ENCODE results near the gene TEDC2. TPM values are rescaled to one million over a fixed set of nuclear protein-coding genes. Genes with fewer than 3 reads are reported as not detected.

The TEDC2 gene
- total RNA-seq, 1 donor from 2014 or later, result 16.0 TPM

DNA sequence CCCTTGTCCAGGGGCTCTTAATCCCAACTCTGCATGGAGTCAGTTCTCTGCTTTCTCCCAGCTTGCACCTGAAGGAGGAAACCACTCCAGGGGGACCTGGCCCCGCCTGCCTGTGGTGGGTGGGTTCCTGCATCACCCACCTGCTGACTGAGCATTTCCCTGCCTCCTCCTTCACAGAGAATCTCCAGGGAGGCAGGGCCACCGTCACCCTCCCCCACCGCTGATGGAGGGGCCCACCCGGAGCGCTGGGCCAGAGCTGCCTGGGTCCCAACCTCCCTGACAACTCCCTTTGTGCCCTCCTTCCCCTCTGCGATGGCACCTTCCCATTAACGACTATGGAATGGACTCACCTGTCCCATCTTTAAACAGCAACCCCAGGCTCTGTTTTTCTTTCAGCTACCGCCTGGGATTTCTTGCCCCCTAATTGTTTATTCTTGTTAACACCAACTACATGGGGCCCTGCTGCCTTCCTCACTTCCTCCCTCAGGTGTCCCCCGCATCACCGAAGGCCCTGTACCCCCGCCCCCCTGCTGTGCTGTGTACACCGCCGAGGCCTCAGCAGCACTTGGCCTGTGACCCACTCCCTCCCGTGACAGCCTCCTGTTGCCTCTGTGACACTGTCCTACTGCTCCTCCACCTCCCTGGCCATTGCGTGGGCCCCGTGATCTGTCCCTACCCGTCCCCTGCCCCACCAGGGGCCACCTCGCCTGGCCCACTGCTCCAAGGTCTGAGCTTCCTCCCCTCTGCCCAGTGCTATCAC is 842 bp upstream of the TEDC2 start:
- Mint-ChIP-seq H3K4me1 (peaks cover 5% of the 10 kb centered on the region), H3K27me3 (ENCODE audit: low read depth) (no peaks in the 10 kb centered on the region), H3K36me3 (peaks cover 8% of the 10 kb centered on the region), H3K27ac (peak overlapping the region; percentile 80), H3K9me3 (no peaks in the 10 kb centered on the region), H3K4me3 (peak overlapping the region; percentile 87)
- no peak for DNase-seq (ENCODE audit: low spot score in 2 of 2, unreplicated experiment in 2 of 2)
- TF ChIP-seq, protein P1, sequence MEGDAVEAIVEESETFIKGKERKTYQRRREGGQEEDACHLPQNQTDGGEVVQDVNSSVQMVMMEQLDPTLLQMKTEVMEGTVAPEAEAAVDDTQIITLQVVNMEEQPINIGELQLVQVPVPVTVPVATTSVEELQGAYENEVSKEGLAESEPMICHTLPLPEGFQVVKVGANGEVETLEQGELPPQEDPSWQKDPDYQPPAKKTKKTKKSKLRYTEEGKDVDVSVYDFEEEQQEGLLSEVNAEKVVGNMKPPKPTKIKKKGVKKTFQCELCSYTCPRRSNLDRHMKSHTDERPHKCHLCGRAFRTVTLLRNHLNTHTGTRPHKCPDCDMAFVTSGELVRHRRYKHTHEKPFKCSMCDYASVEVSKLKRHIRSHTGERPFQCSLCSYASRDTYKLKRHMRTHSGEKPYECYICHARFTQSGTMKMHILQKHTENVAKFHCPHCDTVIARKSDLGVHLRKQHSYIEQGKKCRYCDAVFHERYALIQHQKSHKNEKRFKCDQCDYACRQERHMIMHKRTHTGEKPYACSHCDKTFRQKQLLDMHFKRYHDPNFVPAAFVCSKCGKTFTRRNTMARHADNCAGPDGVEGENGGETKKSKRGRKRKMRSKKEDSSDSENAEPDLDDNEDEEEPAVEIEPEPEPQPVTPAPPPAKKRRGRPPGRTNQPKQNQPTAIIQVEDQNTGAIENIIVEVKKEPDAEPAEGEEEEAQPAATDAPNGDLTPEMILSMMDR (IDR thresholded peaks at IDR 0.05; ENCODE audit: unreplicated experiment), result no peak

DNA sequence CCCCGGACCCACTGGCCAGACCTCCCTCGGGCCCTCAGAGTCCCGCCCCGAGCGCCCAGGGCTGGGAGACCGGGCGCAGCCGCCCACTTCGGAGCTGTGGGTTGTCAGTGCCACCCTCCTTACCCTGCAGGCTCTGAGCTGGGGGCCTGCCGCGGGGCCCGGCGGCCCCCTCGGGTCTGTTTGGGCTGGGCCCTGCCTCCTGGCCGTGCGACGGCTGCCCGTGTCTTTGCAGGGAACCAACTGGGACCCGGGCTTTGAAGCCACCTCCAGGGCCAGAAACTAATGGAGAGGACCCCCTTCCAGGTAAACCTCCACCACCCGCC is 443 bp downstream of the TEDC2 start:
- H3K4me3 Mint-ChIP-seq, result peak overlapping the region; percentile 87
- peaks cover 8% of the 10 kb centered on the region for H3K36me3 Mint-ChIP-seq
- DNase-seq (ENCODE audit: low spot score in 2 of 2, unreplicated experiment in 2 of 2), result no peak
- no peaks in the 10 kb centered on the region for H3K9me3 Mint-ChIP-seq
- H3K4me1 Mint-ChIP-seq, result peaks cover 5% of the 10 kb centered on the region
- H3K27ac Mint-ChIP-seq, result no peak overlapping the region
- H3K27me3 Mint-ChIP-seq (ENCODE audit: low read depth), result no peaks in the 10 kb centered on the region
- TF ChIP-seq, protein P1 (IDR thresholded peaks at IDR 0.05; ENCODE audit: unreplicated experiment), result no peak

DNA sequence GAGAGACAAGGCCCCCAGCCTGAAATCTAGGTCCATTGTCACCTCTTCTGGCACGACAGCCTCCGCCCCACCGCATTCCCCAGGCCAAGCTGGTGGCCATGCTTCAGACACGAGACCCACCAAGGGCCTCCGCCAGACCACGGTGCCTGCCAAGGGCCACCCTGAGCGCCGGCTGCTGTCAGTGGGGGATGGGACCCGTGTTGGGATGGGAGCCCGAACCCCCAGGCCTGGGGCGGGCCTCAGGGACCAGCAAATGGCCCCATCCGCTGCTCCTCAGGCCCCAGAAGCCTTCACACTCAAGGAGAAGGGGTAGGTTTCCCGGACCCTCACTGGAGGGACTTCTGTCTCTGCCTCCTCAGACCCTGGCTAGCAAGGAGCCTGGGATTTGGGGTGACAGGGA is 1.0 kb downstream of the TEDC2 start:
- no peak for DNase-seq (ENCODE audit: low spot score in 2 of 2, unreplicated experiment in 2 of 2)
- Mint-ChIP-seq H3K27me3 (ENCODE audit: low read depth) (no peaks in the 10 kb centered on the region), H3K36me3 (peaks cover 6% of the 10 kb centered on the region), H3K27ac (no peak overlapping the region), H3K4me1 (peaks cover 5% of the 10 kb centered on the region), H3K4me3 (peak overlapping the region; percentile 51), H3K9me3 (no peaks in the 10 kb centered on the region)
- TF ChIP-seq, protein P1 (IDR thresholded peaks at IDR 0.05; ENCODE audit: unreplicated experiment), result no peak

DNA sequence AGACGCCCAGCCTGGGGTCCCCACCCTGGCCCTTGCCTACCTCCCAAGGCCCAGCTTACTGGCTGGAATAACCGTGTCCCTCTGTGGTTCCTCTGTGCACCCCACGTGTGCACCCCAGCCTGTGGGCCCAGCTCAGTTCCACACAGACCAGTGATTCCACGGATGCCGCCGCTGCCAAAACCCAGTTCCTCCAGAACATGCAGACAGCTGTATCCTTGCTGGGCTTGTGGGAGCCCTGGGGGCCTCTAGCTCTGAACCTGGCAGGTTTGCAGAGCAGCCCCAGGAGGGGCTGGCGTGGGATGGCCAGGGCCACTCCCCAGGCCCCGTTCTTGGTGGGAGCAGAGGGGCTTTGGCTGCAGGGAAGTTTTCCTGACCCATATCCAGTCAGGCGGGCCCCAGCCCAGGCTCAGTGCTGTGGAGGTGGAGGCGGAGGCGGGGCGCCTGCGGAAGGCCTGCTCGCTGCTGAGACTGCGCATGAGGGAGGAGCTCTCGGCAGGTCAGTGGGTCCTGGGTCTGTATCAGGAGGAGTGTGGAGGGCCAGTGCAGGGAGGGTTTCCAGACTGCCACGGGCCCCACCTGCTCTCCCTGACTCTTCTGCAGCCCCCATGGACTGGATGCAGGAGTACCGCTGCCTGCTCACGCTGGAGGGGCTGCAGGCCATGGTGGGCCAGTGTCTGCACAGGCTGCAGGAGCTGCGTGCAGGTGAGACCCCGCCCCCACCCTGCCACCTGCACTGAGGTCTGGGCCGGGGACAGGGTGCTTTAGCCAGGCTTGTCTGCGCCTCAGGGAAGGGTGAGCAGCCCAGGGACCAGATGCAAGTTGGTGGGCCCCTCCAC is 2.3 kb downstream of the TEDC2 start:
- no peaks in the 10 kb centered on the region for H3K27me3 Mint-ChIP-seq (ENCODE audit: low read depth)
- H3K4me3 Mint-ChIP-seq, result no peak overlapping the region
- no peak for DNase-seq (ENCODE audit: low spot score in 2 of 2, unreplicated experiment in 2 of 2)
- H3K9me3 Mint-ChIP-seq, result no peaks in the 10 kb centered on the region
- peaks cover 2% of the 10 kb centered on the region for H3K36me3 Mint-ChIP-seq
- no peak overlapping the region for H3K27ac Mint-ChIP-seq
- H3K4me1 Mint-ChIP-seq, result peaks cover 5% of the 10 kb centered on the region
- TF ChIP-seq, protein P1 (IDR thresholded peaks at IDR 0.05; ENCODE audit: unreplicated experiment), result no peak

DNA sequence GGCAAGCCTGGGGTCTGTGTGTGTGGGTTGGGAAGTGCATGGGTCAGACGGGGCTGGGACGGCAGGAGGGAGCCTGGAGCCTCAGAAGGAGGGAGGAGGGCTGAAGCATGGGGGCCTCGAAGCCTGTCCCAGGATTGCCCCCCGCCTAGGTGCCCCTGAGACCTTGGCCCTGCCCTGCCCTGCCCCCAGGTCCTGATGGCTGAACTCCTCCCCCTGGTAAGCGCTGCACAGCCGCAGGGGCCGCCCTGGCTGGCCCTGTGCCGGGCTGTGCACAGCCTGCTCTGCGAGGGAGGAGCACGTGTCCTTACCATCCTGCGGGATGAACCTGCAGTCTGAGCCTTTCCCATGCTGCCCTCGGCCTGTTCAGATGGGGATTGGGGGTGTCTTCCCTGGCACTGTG is 4.4 kb downstream of the TEDC2 start:
- H3K36me3 Mint-ChIP-seq, result no peaks in the 10 kb centered on the region

More for the DNA sequence above, 4.4 kb downstream of the TEDC2 start:
- Mint-ChIP-seq H3K27me3 (ENCODE audit: low read depth) (no peaks in the 10 kb centered on the region), H3K4me3 (no peak overlapping the region), H3K27ac (no peak overlapping the region), H3K9me3 (no peaks in the 10 kb centered on the region), H3K4me1 (peaks cover 10% of the 10 kb centered on the region)
- TF ChIP-seq, protein P1 (IDR thresholded peaks at IDR 0.05; ENCODE audit: unreplicated experiment), result no peak
- no peak for DNase-seq (ENCODE audit: low spot score in 2 of 2, unreplicated experiment in 2 of 2)
